OCI-LY1 (cell line): ENCODE measurements around the gene ACY1.
A peak's percentile ranks its signal among the peaks of the same experiment; 100 is the strongest.

Experiments used
- H2AFZ ChIP-seq: fragments of 200-600 bp; sonication (generic), shearing (Covaris generic); 2 replicates; pipeline ENCODE4 v1.6.0; 2014; ENCODE audit warnings: antibody characterized with exemption, mild to moderate bottlenecking, low read length
- H3F3A ChIP-seq: fragments of 200-600 bp; sonication (generic), shearing (Covaris generic); 2 replicates; pipeline ENCODE4 v1.6.0; 2014; ENCODE audit warnings: mild to moderate bottlenecking, antibody characterized with exemption, low read length, moderate library complexity; ENCODE audit not compliant: insufficient read depth
- H3K27ac ChIP-seq: fragments of 200-600 bp; sonication (generic); 2 replicates; pipeline ENCODE4 v1.5.1; 2014; ENCODE audit warnings: low read length, mixed run types, mild to moderate bottlenecking, low read depth; ENCODE audit not compliant: poor library complexity, severe bottlenecking
- H3K27me3 ChIP-seq: fragments of 200-600 bp; sonication (generic); 2 replicates; pipeline ENCODE4 v1.6.0; 2014; ENCODE audit warnings: antibody characterized with exemption, mild to moderate bottlenecking, low read length, moderate library complexity; ENCODE audit not compliant: insufficient read depth
- H3K36me3 ChIP-seq: fragments of 200-600 bp; sonication (generic); 2 replicates; pipeline ENCODE4 v1.6.1; 2014; ENCODE audit warnings: mild to moderate bottlenecking, antibody characterized with exemption, low read length, moderate library complexity, mixed read lengths; ENCODE audit not compliant: insufficient read depth
- H3K4me1 ChIP-seq: fragments of 200-600 bp; sonication (generic); 2 replicates; pipeline ENCODE4 v1.5.1; 2014; ENCODE audit warnings: mild to moderate bottlenecking, low read length, moderate library complexity; ENCODE audit not compliant: insufficient read depth, severe bottlenecking
- H3K4me2 ChIP-seq: fragments of 200-600 bp; sonication (generic), shearing (Covaris generic); 2 replicates; pipeline ENCODE4 v1.6.1; 2014; ENCODE audit warnings: low read length
- H3K4me3 ChIP-seq: fragments of 200-600 bp; sonication (generic); 2 replicates; pipeline ENCODE4 v1.5.1; 2014; ENCODE audit warnings: low read length, low read depth, mild to moderate bottlenecking, mixed read lengths; ENCODE audit not compliant: poor library complexity, severe bottlenecking
- H3K79me2 ChIP-seq: fragments of 200-600 bp; shearing (Covaris generic); 2 replicates; pipeline ENCODE4 v1.6.1; 2016; ENCODE audit warnings: mixed run types, low read length, mixed read lengths; ENCODE audit not compliant: insufficient read depth
- H3K9ac ChIP-seq: fragments of 200-600 bp; sonication (generic), shearing (Covaris generic); 2 replicates; pipeline ENCODE4 v1.6.1; 2014; ENCODE audit warnings: mild to moderate bottlenecking, low read length, mixed read lengths
- H3K9me2 ChIP-seq: fragments of 200-600 bp; sonication (generic), shearing (Covaris generic); 2 replicates; pipeline ENCODE4 v1.6.1; 2014; ENCODE audit warnings: low read depth, mild to moderate bottlenecking, low read length, mixed read lengths
- H3K9me3 ChIP-seq: fragments of 200-600 bp; shearing (Covaris generic); 2 replicates; pipeline ENCODE4 v1.6.1; 2014; ENCODE audit warnings: low read length, mixed read lengths
- H4K20me1 ChIP-seq: fragments of 200-600 bp; sonication (generic), shearing (Covaris generic); 2 replicates; pipeline ENCODE4 v1.6.0; 2016; ENCODE audit warnings: mild to moderate bottlenecking, low read length; ENCODE audit not compliant: insufficient read depth
- EZH2 ChIP-seq: fragments of 200-600 bp; sonication (generic), shearing (Covaris generic); IDR thresholded peaks from 2 replicates; pipeline ENCODE4 v1.8.0; 2017; ENCODE audit warnings: borderline replicate concordance, mixed run types, mild to moderate bottlenecking, antibody characterized with exemption, low read length, moderate library complexity, mixed read lengths
- TF ChIP-seq, protein P1 (sequence below): fragments of 200-600 bp; sonication (generic), shearing (Covaris generic); IDR thresholded peaks from 2 replicates; pipeline ENCODE4 v1.5.1; 2017; ENCODE audit warnings: mild to moderate bottlenecking, antibody characterized with exemption, low read length, moderate library complexity, mixed read lengths

Gene ACY1

DNA sequence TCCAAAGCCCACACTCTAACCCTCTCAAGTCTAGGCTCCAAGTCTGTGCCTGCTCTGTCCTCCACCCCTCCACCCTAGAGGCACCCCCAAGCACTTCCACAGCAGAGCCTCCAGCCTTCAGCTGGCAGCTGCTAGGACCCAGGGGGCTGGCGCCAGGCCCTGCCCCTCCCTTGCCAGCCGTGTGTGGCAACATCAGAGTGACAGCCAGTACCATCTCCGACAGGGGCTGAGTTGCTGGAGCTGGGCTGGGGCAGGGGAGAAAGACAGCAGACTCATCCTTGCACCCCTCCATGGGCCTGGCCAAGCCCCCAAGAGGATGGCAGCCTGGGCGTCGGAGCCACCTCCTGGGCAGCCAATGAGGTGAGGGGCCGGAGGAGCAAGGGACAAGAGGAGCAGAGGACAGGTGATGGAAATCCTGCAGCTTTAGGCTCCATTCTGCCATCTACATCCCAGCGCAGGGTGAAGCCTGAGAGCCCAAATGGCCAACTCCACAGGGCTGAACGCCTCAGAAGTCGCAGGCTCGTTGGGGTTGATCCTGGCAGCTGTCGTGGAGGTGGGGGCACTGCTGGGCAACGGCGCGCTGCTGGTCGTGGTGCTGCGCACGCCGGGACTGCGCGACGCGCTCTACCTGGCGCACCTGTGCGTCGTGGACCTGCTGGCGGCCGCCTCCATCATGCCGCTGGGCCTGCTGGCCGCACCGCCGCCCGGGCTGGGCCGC lies 28.0 kb upstream of the ACY1 start, which contains the start of gene GPR62:
GPR62 (plus strand) TSS at position 207 of the 718 bp plus-strand sequence; CDS start at position 479, 272 bp downstream.
- no peak within 1 kb of the TSS for H2AFZ ChIP-seq
- TF ChIP-seq, protein P1, sequence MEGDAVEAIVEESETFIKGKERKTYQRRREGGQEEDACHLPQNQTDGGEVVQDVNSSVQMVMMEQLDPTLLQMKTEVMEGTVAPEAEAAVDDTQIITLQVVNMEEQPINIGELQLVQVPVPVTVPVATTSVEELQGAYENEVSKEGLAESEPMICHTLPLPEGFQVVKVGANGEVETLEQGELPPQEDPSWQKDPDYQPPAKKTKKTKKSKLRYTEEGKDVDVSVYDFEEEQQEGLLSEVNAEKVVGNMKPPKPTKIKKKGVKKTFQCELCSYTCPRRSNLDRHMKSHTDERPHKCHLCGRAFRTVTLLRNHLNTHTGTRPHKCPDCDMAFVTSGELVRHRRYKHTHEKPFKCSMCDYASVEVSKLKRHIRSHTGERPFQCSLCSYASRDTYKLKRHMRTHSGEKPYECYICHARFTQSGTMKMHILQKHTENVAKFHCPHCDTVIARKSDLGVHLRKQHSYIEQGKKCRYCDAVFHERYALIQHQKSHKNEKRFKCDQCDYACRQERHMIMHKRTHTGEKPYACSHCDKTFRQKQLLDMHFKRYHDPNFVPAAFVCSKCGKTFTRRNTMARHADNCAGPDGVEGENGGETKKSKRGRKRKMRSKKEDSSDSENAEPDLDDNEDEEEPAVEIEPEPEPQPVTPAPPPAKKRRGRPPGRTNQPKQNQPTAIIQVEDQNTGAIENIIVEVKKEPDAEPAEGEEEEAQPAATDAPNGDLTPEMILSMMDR, result no peak
- no peak for TF ChIP-seq EZH2

DNA sequence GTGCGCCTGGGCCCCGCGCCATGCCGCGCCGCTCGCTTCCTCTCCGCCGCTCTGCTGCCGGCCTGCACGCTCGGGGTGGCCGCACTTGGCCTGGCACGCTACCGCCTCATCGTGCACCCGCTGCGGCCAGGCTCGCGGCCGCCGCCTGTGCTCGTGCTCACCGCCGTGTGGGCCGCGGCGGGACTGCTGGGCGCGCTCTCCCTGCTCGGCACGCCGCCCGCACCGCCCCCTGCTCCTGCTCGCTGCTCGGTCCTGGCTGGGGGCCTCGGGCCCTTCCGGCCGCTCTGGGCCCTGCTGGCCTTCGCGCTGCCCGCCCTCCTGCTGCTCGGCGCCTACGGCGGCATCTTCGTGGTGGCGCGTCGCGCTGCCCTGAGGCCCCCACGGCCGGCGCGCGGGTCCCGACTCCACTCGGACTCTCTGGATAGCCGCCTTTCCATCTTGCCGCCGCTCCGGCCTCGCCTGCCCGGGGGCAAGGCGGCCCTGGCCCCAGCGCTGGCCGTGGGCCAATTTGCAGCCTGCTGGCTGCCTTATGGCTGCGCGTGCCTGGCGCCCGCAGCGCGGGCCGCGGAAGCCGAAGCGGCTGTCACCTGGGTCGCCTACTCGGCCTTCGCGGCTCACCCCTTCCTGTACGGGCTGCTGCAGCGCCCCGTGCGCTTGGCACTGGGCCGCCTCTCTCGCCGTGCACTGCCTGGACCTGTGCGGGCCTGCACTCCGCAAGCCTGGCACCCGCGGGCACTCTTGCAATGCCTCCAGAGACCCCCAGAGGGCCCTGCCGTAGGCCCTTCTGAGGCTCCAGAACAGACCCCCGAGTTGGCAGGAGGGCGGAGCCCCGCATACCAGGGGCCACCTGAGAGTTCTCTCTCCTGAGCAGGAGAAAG lies 27.2 kb upstream of the ACY1 start:
- Histone ChIP-seq H3K27ac (no peak overlapping the region), H3K79me2 (no peaks in the 10 kb centered on the region), H3K4me2 (peak overlapping the region; percentile 46), H3K4me3 (peak overlapping the region; percentile 35), H3K9me3 (no peaks in the 10 kb centered on the region), H3K9ac (no peak overlapping the region; the same call in 1 of the 2 replicates), H3K4me1 (peaks cover 9% of the 10 kb centered on the region), H3F3A (no peaks in the 10 kb centered on the region), H2AFZ (no peak overlapping the region), H3K9me2 (no peaks in the 10 kb centered on the region), H4K20me1 (no peaks in the 10 kb centered on the region), H3K36me3 (no peaks in the 10 kb centered on the region), H3K27me3 (0 out of 2 replicates have a peak, but pooled peaks cover 3% of the 10 kb centered on the region)
- TF ChIP-seq EZH2, result no peak
- TF ChIP-seq, protein P1, result peak; percentile 45

More for the DNA sequence above, 28.0 kb upstream of the ACY1 start, which contains the start of gene GPR62:
- Histone ChIP-seq H3K9me2 (no peaks in the 10 kb centered on the region), H3K27me3 (0 out of 2 replicates have a peak, but pooled peaks cover 6% of the 10 kb centered on the region), H3K9ac (no peak within 1 kb of the TSS; the same call in 1 of the 2 replicates), H3K36me3 (no peaks in the 10 kb centered on the region), H4K20me1 (no peaks in the 10 kb centered on the region), H3K79me2 (no peaks in the 10 kb centered on the region), H3K4me1 (peaks cover 9% of the 10 kb centered on the region), H3F3A (no peaks in the 10 kb centered on the region), H3K27ac (no peak within 1 kb of the TSS), H3K9me3 (no peaks in the 10 kb centered on the region), H3K4me3 (peak within 1 kb of the TSS; percentile 35), H3K4me2 (peak within 1 kb of the TSS; percentile 46)

DNA sequence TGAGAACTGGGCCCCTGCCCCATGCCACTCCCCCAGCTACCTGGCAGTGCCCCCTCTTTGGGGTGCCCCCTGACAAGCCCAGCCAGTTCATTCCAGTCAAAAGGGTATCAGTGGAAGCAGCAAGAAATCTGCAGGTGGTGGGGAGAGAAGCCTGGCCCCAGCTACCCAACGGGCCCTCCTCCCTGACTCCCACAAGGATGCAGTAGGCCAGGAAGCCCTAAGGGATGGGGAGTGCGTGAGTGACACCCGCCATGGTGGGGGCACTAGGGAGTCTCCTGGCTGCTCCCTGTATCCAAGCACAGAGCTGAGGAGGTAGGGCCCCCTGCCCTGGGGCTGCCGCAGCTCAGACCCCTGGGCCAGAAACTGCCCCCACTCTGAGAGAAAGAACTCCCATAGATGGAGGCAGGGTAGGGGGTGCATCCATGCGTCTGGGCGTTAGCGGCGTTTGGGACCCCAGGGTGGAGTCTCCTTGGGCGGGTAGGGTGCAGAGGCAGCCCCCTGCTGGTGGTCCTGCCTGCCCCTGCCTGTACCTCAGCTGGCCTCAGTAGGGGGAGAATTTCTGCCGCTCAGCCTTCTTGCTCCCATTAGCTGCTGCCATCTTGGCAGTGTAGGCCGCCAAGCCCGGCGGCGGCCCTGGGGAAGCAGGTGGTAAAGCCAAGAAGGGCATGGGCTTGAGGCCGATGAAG lies 25.7 kb upstream of the ACY1 start:
- Histone ChIP-seq H3K27ac (no peak overlapping the region), H3K79me2 (no peaks in the 10 kb centered on the region), H3K9me3 (no peaks in the 10 kb centered on the region), H3K9me2 (no peaks in the 10 kb centered on the region), H2AFZ (no peak overlapping the region), H4K20me1 (no peaks in the 10 kb centered on the region), H3K4me3 (no peak overlapping the region), H3F3A (no peaks in the 10 kb centered on the region), H3K9ac (no peak overlapping the region), H3K36me3 (no peaks in the 10 kb centered on the region), H3K27me3 (0 out of 2 replicates have a peak, but pooled peaks cover 3% of the 10 kb centered on the region), H3K4me2 (no peak overlapping the region), H3K4me1 (peaks cover 9% of the 10 kb centered on the region)
- TF ChIP-seq EZH2, result no peak
- TF ChIP-seq, protein P1, result no peak
